SKM-1 treated with dmso at 0.1 percent for 144 hours (cell line): ENCODE measurements around the gene KIF26B.
"Not testable (repeated sequence)": the region's sequence is repeated elsewhere in the genome, so short reads cannot be mapped to it uniquely, and the experiment has no call there.

ENCODE experiments used
- DNase-seq: peaks from one replicate; lab custom pipeline; 2025; ENCODE audit not compliant: unreplicated experiment; lab: John Stamatoyannopoulos, UW

Gene KIF26B

DNA sequence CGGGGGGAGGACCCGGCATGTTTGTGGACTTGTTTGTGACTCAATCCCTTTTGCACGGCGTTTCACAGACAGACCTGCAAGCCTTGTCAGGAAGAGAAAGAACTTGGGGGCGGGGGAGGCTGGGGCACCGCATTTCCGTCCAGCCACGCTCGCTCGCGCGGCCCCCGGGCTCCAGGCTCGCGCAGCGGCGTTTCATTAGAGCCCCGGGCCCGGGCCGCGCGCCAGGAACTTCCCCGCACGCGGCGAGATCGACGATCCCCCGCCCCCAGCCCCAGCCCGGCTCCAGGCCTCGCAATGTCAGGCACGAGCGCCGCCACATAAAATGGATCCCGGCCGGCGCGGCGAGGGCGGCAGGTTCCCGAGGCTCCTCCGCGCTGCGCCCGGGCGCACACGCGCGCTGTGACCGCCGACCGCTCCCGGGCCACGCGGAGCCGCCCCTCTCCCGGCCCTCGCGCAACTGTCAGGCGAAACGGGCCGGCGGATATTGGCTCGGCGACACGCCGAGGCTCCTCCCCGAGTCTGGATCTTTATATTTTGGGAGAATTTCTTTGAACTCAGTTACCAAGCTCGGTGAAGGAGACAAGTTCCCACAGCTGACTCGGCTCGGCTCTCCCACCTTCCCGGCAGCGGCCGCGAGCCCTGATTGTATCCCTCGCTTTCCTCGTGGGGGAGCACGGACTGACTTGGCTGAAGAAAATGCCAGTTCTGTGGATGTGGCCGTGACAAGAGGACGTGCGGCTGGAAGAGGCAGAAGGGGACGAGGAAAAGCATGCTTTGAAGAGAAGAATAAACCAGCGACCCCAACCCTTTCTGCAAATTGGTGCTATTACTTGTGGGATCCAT, at the start of gene KIF26B:
Gene KIF26B, plus strand, starts transcription at position 557 of the 843 bp plus-strand sequence. CDS start 440 bp downstream, outside the sequence.
- DNase-seq, result peak; percentile 45

DNA sequence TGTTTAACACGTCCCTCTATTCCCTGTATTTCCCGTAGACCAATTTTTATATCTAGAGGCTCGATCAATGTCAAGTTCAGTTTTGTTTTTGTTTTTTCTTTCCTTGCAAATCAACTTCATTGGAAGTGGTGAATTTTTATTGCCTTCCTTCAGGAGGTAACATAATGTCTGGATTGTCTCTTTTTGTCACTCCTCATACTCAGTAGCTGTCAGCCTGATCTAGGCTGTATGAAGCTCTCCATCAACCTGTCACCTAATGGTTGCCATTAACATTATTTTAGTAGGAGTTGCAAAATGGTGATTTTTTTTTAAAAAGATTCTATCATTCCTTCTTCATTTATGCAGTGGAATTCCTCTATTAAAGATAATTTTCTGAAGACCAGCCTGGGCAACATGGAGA, 49.7 kb upstream of the KIF26B start:
- DNase-seq, result no peak

- no peak for DNase-seq
These were observed 48.9 kb upstream of the KIF26B start for GRCh38 chr1:245105815-245106410.

DNA sequence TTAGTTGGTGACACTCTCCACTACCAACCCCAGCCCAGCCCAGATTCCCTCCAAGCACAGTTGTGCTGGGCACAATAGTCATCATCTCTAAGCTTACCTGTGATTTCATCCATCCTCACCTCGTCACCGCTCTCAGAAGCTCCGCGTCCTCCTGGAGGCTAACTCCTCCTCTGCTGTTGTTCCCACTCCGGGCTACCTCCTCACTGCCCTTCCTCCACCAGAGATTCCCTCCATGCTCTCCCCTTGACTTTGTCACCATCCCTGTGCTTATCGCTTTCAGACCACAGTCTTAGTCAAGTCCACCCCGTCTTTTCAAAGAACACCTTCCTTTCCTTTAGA, 47.0 kb upstream of the KIF26B start:
- DNase-seq, result no peak

DNA sequence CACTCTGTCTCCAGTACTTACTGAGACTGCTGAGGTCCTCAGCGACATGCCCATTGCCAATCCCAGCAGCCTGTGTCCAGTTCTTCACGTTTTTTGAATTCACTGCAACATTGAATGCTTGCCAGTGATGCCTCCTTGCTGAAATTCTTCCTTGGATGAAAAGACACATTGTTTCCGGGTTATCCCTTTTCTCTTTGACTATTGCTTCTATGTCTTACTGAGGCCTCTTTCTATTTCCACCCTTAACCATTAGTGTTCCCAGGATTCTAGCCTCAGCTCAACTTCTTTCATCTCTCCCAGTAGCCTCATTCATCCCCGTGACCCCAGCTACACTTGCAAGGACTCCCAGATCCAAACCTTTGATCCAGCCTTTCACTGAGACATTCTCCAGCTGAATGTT, 46.5 kb upstream of the KIF26B start:
- no peak for DNase-seq

DNA sequence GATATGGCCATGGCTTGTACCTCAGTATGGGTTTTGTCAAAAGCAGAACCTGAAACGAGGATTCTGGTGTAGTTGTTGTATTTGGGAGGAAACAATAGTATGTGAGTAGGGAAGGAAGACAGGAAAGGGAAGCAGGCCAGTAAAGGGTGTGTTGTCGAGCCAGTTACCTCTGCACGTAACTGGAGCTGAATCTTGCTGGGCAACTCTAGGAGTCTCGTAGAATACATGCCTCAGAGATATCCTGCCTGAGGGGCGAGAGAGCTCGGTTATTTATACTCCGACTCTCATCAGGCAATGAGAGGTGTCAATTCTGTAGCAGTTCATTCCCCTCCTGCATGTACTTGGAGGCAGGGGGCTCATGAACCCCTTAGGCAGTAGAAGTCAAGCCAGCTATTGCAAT, 45.9 kb upstream of the KIF26B start:
- DNase-seq, result peak; percentile 23

- DNase-seq, result peak; percentile 31
These were observed 44.4 kb upstream of the KIF26B start for GRCh38 chr1:245110406-245110805.

- DNase-seq, result no peak
These were observed 43.7 kb upstream of the KIF26B start for GRCh38 chr1:245111073-245111472.

DNA sequence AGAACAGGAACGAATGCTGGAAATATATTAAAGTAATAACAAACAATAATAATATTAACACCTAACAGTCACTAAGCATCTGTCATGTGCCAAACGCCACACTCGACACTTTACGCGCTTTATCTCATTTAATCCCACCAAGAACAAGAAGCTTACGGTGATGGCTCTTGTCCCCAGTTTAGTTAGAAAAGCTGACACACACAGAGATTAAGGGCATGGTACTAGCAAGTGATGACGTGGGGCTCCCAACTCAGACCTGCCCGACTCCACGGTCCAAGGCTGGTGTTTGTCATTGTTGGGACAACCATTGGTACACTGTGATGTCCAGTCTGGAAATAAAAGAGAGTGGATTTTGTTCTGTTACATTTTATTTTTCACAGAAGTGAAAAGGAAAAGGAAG, 41.1 kb upstream of the KIF26B start:
- no peak for DNase-seq

DNA sequence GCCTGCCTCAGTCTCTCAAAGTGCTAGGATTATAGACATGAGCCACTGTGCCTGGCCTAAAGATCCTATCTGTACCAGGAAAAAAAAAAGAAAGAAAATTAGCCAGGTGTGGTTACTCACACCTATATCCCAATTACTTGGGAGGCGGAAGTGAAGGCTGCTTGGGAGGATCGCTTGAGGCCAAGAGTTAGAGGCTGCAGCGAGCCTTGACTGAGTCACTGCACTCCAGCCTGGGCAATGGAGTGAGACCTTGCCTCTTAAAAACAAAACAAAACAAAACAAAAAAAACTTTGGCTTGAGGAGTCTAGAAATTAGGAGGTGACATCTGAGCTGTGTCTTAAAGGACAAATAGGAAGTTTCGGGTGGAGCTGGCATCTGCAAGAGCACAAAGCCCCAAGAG, 38.7 kb upstream of the KIF26B start:
- DNase-seq, result no peak

DNA sequence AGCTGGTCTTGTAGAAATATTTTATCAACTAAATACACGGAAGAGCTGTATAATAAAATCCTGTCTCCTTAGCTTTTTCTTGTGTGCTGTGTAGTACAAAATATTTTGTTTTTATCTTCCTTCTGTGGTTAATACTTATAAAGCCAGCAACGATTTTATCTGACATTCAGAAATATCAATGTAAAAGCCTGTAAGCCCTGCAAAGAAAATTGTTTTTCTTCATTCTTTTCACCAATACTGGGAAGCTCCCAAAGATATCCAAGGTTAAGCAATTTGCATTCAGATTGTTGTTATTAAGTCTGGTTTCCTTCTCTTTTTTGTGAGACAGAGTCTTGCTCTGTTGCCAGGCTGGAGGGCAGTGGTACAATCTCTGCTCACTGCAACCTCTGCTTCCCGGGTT, 38.0 kb upstream of the KIF26B start:
- no peak for DNase-seq

- no peak for DNase-seq
These were observed 36.7 kb upstream of the KIF26B start for GRCh38 chr1:245118066-245118465.

- DNase-seq, result no peak
These were observed 36.0 kb upstream of the KIF26B start for GRCh38 chr1:245118806-245119205.

DNA sequence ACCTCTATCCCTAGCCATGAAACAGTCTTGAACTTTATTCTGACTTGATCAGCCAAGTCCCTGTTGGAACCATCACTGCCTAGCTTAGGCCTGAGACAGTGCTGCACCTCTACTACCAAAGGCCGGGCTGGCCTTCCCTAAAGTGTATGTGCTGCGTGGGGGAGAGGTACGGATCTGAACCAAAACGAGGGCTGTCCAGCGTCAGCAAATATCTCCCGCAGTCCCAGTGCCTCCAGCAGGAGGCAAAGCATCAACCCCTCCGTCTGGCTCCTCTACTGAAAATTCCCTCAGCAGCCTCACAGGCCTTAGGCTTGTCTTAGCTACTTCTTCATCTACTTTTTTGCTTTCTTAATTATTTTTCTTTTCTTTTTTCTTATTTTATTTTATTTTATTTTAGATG, 33.3 kb upstream of the KIF26B start:
- no peak for DNase-seq

DNA sequence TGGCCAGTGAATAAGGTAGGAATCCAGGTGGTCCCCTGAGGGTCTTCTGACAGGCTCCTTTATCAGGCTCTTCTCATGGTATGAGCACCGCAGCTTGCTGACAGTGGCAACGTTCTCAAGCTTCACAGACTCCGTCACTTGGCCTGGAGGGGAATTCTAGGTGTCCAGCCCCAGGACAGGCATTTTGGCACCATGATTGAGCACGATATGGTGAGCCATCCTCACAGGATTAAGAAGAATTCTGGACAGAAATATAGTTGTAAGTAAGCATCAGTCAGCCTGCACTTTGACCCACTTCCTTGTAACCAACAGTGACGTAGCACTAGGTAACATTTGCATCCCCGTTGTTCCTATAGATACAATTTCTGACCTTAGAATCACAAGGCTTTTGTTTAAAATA, 30.5 kb upstream of the KIF26B start:
- no peak for DNase-seq

DNA sequence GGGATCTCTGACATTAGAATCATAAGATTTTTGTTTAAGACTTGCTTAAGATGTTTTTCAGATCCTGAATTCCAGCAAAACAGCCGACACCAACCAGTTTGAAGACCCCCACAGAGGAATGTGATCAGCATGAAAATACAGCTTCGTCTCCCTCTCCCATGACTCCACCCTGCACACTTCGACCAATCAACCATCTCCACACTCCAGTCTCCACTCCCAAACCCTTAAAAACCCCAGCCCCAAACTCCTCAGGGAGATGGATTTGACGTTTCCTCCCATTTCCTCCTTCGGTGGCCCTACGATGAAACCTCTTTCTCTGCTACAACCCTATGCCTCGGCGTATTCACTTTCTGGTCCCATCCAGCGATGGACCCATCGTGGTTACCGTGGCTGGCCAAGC, 30.1 kb upstream of the KIF26B start:
- DNase-seq, result no peak

DNA sequence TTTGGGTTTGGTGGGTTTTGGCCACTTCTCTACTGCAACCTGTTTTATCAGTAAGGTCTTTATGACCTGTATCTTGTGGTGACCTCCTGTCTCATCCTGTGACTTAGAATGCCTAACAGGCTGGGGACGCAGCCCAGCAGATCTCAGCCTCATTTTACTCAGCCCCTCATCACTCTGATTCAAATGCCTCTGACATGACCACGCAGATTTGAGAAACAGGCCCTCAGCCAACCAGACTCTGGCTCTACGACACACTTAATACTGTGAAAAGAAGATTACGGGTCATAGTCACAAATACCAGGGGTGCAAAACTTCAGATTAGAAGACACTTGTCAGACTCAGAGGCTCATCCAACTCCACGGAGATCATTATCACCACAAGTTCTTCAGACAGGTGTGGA, 28.3 kb upstream of the KIF26B start:
- DNase-seq, result no peak

DNA sequence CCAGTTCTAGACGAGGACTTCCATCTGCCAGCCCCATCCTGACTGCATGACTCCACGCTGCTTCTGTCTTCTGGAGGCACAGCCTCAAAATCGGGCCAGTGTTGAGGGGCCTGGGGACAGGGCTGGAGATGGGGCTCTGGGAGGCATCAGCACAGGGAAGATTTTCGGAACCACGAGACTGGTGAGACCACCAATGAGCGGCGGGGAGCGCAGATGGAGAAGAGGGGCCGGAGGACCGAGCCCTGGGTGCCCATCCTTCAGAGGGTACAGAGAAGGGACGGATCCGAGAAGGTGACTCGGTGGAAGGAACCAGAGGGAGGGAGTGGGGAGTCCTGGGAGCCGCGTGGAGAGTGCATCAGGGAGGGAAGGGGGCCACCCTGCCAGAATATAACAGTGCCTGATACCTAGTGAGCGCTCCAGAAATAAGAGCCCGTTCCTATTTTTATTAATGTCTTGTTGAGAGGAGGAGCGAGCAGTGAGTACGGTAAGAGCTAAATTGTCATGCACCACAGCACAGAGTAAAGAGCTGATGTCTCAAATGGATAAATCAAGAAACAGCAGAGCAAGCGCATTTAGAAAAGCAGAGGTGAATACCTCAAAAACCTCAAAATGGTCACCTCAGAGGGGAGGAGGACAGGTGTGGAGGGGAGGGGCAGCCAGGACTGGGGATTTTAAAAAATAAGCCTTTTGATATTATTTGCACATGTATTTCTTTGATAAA, 26.2 kb upstream of the KIF26B start:
- no peak for DNase-seq

- DNase-seq, result no peak
These were observed 25.2 kb upstream of the KIF26B start for GRCh38 chr1:245129319-245130240.

- not testable (repeated sequence) for DNase-seq
These were observed 24.3 kb upstream of the KIF26B start for GRCh38 chr1:245130281-245131025.
